ENCODE measurements around the gene RAVER1. TPM values are rescaled to one million over a fixed set of nuclear protein-coding genes. Genes with fewer than 3 reads are reported as not detected.
A peak's percentile ranks its signal among the peaks of the same experiment; 100 is the strongest.

The RAVER1 gene
- total RNA-seq, 6 donors from 2014 or later = 17.8 to 49.9 (median 37.2) TPM

- no peak for ATAC-seq (ENCODE audit: low FRiP score in 2 of 2)
- no peak for TF ChIP-seq EP300 (IDR thresholded peaks at IDR 0.05)
- Histone ChIP-seq H3K4me1 (peaks cover 10 to 19% (median 12%) of the 10 kb centered on the region in 4 donors), H3K36me3 (peaks cover 32 to 78% (median 72%) of the 10 kb centered on the region in 4 donors), H3K27me3 (no peaks in the 10 kb centered on the region), H3K4me3 (no peak overlapping the region), H3K27ac (no peak overlapping the region), H3K9me3 (no peaks in the 10 kb centered on the region)
- no peak for DNase-seq
- 91 to 96% methylated on average over 4 to 5 of the region's 7 CpGs for WGBS, 2 donors
Measured at GRCh38 chr19:10327793-10328192, 5.5 kb downstream of the RAVER1 start.

GRCh38 chr19:10325732-10326131, 7.6 kb downstream of the RAVER1 start:
- 92 to 94% methylated on average over 8 of the region's 8 CpGs for WGBS, 2 donors
- peaks cover 46 to 98% (median 93%) of the 10 kb centered on the region in 4 donors for H3K36me3 ChIP-seq

GRCh38 chr19:10321874-10322835, 11.2 kb downstream of the RAVER1 start:
- peak in 1 of 2 donors; percentile 7 for ATAC-seq (ENCODE audit: low FRiP score in 2 of 2)
- 97% methylated on average over 14 to 18 of the region's 19 CpGs for WGBS, 2 donors
- no peak for TF ChIP-seq POLR2A (IDR thresholded peaks at IDR 0.05)
- no peak for TF ChIP-seq POLR2AphosphoS5 (IDR thresholded peaks at IDR 0.05)
- no peak for TF ChIP-seq EP300 (IDR thresholded peaks at IDR 0.05)
- Histone ChIP-seq H3K4me1 (no peaks in the 10 kb centered on the region), H3K4me3 (no peak overlapping the region), H3K9me3 (no peaks in the 10 kb centered on the region), H3K27me3 (no peaks in the 10 kb centered on the region), H3K27ac (no peak overlapping the region), H3K36me3 (peaks cover 42 to 100% (median 95%) of the 10 kb centered on the region in 4 donors)
- DNase-seq = peak in 1 of 2 donors; percentile 59

More at GRCh38 chr19:10325732-10326131, 7.6 kb downstream of the RAVER1 start:
- Histone ChIP-seq H3K27ac (no peak overlapping the region), H3K27me3 (no peaks in the 10 kb centered on the region), H3K4me3 (no peak overlapping the region), H3K4me1 (peaks cover 0 to 4% (median 0%) of the 10 kb centered on the region in 4 donors), H3K9me3 (no peaks in the 10 kb centered on the region)
- TF ChIP-seq CTCF (IDR thresholded peaks at IDR 0.05) (no peak), EP300 (IDR thresholded peaks at IDR 0.05) (no peak), POLR2A (IDR thresholded peaks at IDR 0.05) (no peak), POLR2AphosphoS5 (IDR thresholded peaks at IDR 0.05) (no peak)
- DNase-seq (no peak), ATAC-seq (ENCODE audit: low FRiP score in 2 of 2) (no peak)

GRCh38 chr19:10321417-10321797, 11.9 kb downstream of the RAVER1 start:
- Histone ChIP-seq H3K27me3 (no peaks in the 10 kb centered on the region), H3K4me3 (no peak overlapping the region), H3K36me3 (peaks cover 41 to 100% (median 92%) of the 10 kb centered on the region in 4 donors), H3K4me1 (peaks cover 0 to under 1% (median under 1%) of the 10 kb centered on the region in 4 donors), H3K27ac (no peak overlapping the region), H3K9me3 (no peaks in the 10 kb centered on the region)
- 90 to 91% methylated on average over 10 to 11 of the region's 11 CpGs for WGBS, 2 donors
- TF ChIP-seq CTCF (IDR thresholded peaks at IDR 0.05) (no peak), EP300 (IDR thresholded peaks at IDR 0.05) (no peak), POLR2A (IDR thresholded peaks at IDR 0.05) (no peak), POLR2AphosphoS5 (IDR thresholded peaks at IDR 0.05) (no peak)
- ATAC-seq (ENCODE audit: low FRiP score in 2 of 2) (peak in 1 of 2 donors; percentile 24), DNase-seq (peak in 1 of 2 donors; percentile 59)

- TF ChIP-seq EP300 (IDR thresholded peaks at IDR 0.05) = no peak
- no peak for TF ChIP-seq POLR2AphosphoS5 (IDR thresholded peaks at IDR 0.05)
- no peak for TF ChIP-seq CTCF (IDR thresholded peaks at IDR 0.05)
- no peak for TF ChIP-seq POLR2A (IDR thresholded peaks at IDR 0.05)
- 93 to 94% methylated on average over 17 to 28 of the region's 32 CpGs for WGBS, 2 donors
- peaks cover 37 to 94% (median 86%) of the 10 kb centered on the region in 4 donors for H3K36me3 ChIP-seq
- H3K27me3 ChIP-seq = no peaks in the 10 kb centered on the region
- peaks cover 0 to 7% (median 5%) of the 10 kb centered on the region in 4 donors for H3K4me1 ChIP-seq
- DNase-seq (peak in 1 of 2 donors; percentile 69), ATAC-seq (ENCODE audit: low FRiP score in 2 of 2) (peak in 1 of 2 donors; percentile 2)
- H3K27ac ChIP-seq = no peak overlapping the region
- H3K9me3 ChIP-seq = no peaks in the 10 kb centered on the region
- H3K4me3 ChIP-seq = no peak overlapping the region
Measured at GRCh38 chr19:10320602-10321416, 12.5 kb downstream of the RAVER1 start.
